ENCODE data around the gene SLC6A9.

The SLC6A9 gene

GRCh38 chr1:43963890-43964289 lies 67.4 kb downstream of the SLC6A9 start:
- DNase-seq: no peak

- no peak for DNase-seq
Measured at GRCh38 chr1:43963006-43963405, 68.3 kb downstream of the SLC6A9 start.

- DNase-seq: no peak
Measured at GRCh38 chr1:43962324-43962723, 68.9 kb downstream of the SLC6A9 start.

- no peak for DNase-seq
Measured at GRCh38 chr1:43961692-43962091, 69.6 kb downstream of the SLC6A9 start.

GRCh38 chr1:43960798-43961197 lies 70.5 kb downstream of the SLC6A9 start:
- DNase-seq: no peak

GRCh38 chr1:43958351-43959255 lies 72.7 kb downstream of the SLC6A9 start:
- no peak for DNase-seq

GRCh38 chr1:43957407-43958040 lies 73.7 kb downstream of the SLC6A9 start:
- DNase-seq: no peak

GRCh38 chr1:43956234-43956633 lies 75.0 kb downstream of the SLC6A9 start:
- DNase-seq: no peak

- no peak for DNase-seq
Measured at GRCh38 chr1:43954036-43954435, 77.2 kb downstream of the SLC6A9 start.

GRCh38 chr1:43953361-43953760 lies 77.9 kb downstream of the SLC6A9 start:
- no peak for DNase-seq

GRCh38 chr1:43952731-43953346 lies 78.4 kb downstream of the SLC6A9 start:
- DNase-seq: no peak

- no peak for DNase-seq
Measured at GRCh38 chr1:43951021-43951985, 80.0 kb downstream of the SLC6A9 start.

- DNase-seq: no peak
Measured at GRCh38 chr1:43949678-43950077, 81.6 kb downstream of the SLC6A9 start.

- DNase-seq: no peak
Measured at GRCh38 chr1:43947874-43948437, 83.3 kb downstream of the SLC6A9 start.

- DNase-seq: no peak
Measured at GRCh38 chr1:43947061-43947873, 84.0 kb downstream of the SLC6A9 start.
